Glutamatergic neuron (in vitro differentiated cells): Measurements from ENCODE around the gene GATAD2B. TPM values are rescaled to one million over a fixed set of nuclear protein-coding genes. Genes with fewer than 3 reads are reported as not detected.
A peak's percentile ranks its signal among the peaks of the same experiment; 100 is the strongest.

ENCODE experiments used
- DNase-seq: peaks from one replicate; pipeline ENCODE4 v3.0.0; 2022
- H3K27ac Mint-ChIP-seq: one replicate; pipeline ENCODE4 v1.8.0; 2020; ENCODE audit warnings: mild to moderate bottlenecking, mixed read lengths, inconsistent platforms; ENCODE audit not compliant: unreplicated experiment
- H3K27me3 Mint-ChIP-seq: one replicate; pipeline ENCODE4 v1.8.0; 2020; ENCODE audit warnings: mild to moderate bottlenecking, moderate library complexity, mixed read lengths, inconsistent platforms; ENCODE audit not compliant: unreplicated experiment
- H3K36me3 Mint-ChIP-seq: one replicate; pipeline ENCODE4 v1.8.0; 2020; ENCODE audit warnings: mild to moderate bottlenecking, mixed read lengths, inconsistent platforms; ENCODE audit not compliant: unreplicated experiment
- H3K4me1 Mint-ChIP-seq: one replicate; pipeline ENCODE4 v1.8.0; 2020; ENCODE audit warnings: mild to moderate bottlenecking, low read depth, mixed read lengths, inconsistent platforms; ENCODE audit not compliant: unreplicated experiment
- H3K4me3 Mint-ChIP-seq: one replicate; pipeline ENCODE4 v1.8.0; 2020; ENCODE audit warnings: mild to moderate bottlenecking, mixed read lengths, inconsistent platforms; ENCODE audit not compliant: unreplicated experiment
- H3K9me3 Mint-ChIP-seq: one replicate; pipeline ENCODE4 v1.8.0; 2020; ENCODE audit warnings: mild to moderate bottlenecking, moderate library complexity, mixed read lengths, inconsistent platforms; ENCODE audit not compliant: unreplicated experiment
- CTCF ChIP-seq: fragments of 200-600 bp; sonication (generic); IDR thresholded peaks from one replicate; pipeline ENCODE4 v1.5.0; 2021; ENCODE audit not compliant: partially characterized antibody, unreplicated experiment
- total RNA-seq: library from RNA; stranded (reverse); fragmentation: NEBNext Ultra II Directional; extraction: Animal tissue kit (Norgen Biotek cat#: 25700); gene quantifications from one replicate; pipeline ENCODE4 v1.2.1, GENCODE V29; 2021; ENCODE audit not compliant: unreplicated experiment

Gene GATAD2B
- total RNA-seq, 1 donor from 2014 or later, result 57.6 TPM

- no peak for TF ChIP-seq CTCF
- peak overlapping the region; percentile 97 for H3K27ac Mint-ChIP-seq
- H3K27me3 Mint-ChIP-seq, result peaks cover 16% of the 10 kb centered on the region
- peak overlapping the region; percentile 6 for H3K4me3 Mint-ChIP-seq
- no peak for DNase-seq
- peaks cover 16% of the 10 kb centered on the region for H3K9me3 Mint-ChIP-seq
- H3K4me1 Mint-ChIP-seq, result peaks cover 15% of the 10 kb centered on the region
- H3K36me3 Mint-ChIP-seq, result no peaks in the 10 kb centered on the region
These were observed 127.4 kb downstream of the GATAD2B start for GRCh38 chr1:153795330-153795837.

GRCh38 chr1:153794624-153795329 lies 128.0 kb downstream of the GATAD2B start:
- DNase-seq, result peak; percentile 89
- peaks cover 13% of the 10 kb centered on the region for H3K27me3 Mint-ChIP-seq
- H3K36me3 Mint-ChIP-seq, result no peaks in the 10 kb centered on the region
- peak overlapping the region; percentile 66 for H3K4me3 Mint-ChIP-seq
- peak overlapping the region; percentile 97 for H3K27ac Mint-ChIP-seq
- H3K4me1 Mint-ChIP-seq, result peaks cover 21% of the 10 kb centered on the region
- TF ChIP-seq CTCF, result no peak
- peaks cover 16% of the 10 kb centered on the region for H3K9me3 Mint-ChIP-seq

GRCh38 chr1:153793973-153794615 lies 128.7 kb downstream of the GATAD2B start:
- Mint-ChIP-seq H3K4me1 (peaks cover 21% of the 10 kb centered on the region), H3K27ac (peak overlapping the region; percentile 97), H3K36me3 (no peaks in the 10 kb centered on the region), H3K9me3 (peaks cover 16% of the 10 kb centered on the region), H3K4me3 (no peak overlapping the region), H3K27me3 (peaks cover 13% of the 10 kb centered on the region)
- DNase-seq, result no peak
- no peak for TF ChIP-seq CTCF

- Mint-ChIP-seq H3K27me3 (peaks cover 11% of the 10 kb centered on the region), H3K4me3 (no peak overlapping the region), H3K27ac (no peak overlapping the region), H3K36me3 (no peaks in the 10 kb centered on the region), H3K9me3 (peaks cover 16% of the 10 kb centered on the region), H3K4me1 (peaks cover 20% of the 10 kb centered on the region)
- DNase-seq, result no peak
- TF ChIP-seq CTCF, result no peak
These were observed 129.4 kb downstream of the GATAD2B start for GRCh38 chr1:153793261-153793972.

- peaks cover 13% of the 10 kb centered on the region for H3K27me3 Mint-ChIP-seq
- no peak for DNase-seq
- H3K4me1 Mint-ChIP-seq, result peaks cover 18% of the 10 kb centered on the region
- no peak overlapping the region for H3K4me3 Mint-ChIP-seq
- peaks cover 13% of the 10 kb centered on the region for H3K9me3 Mint-ChIP-seq
- H3K27ac Mint-ChIP-seq, result no peak overlapping the region
- no peaks in the 10 kb centered on the region for H3K36me3 Mint-ChIP-seq
- no peak for TF ChIP-seq CTCF
These were observed 130.1 kb downstream of the GATAD2B start for GRCh38 chr1:153792631-153793041.
